ENCODE measurements around the gene RPL11. TPM values are rescaled to one million over a fixed set of nuclear protein-coding genes. Genes with fewer than 3 reads are reported as not detected.

RPL11 gene
- total and polyA plus RNA-seq, 2 of the 8 experiments (the other 6 are each of a cell fraction or from before 2014, with no cell fraction given) = 1,192 to 1,426 TPM

GRCh38 chr1:23660671-23661070 is 30.9 kb upstream of the RPL11 start:
- H4K91ac ChIP-seq (replicated peaks; ENCODE audit: insufficient read length, low read length) = no peak overlapping the region
- no peaks in the 10 kb centered on the region for H3K23me2 ChIP-seq (ENCODE audit: low read depth, low read length)
- no peak overlapping the region for H2BK120ac ChIP-seq (replicated peaks; ENCODE audit: low read depth, low read length)
- no peaks in the 10 kb centered on the region for H3K4me1 ChIP-seq (replicated peaks in 1 of 4; ENCODE audit: control insufficient read depth in 3 of 4, insufficient read depth in 4 of 4, low read length in 3 of 4)
- DNase-seq (ENCODE audit: low read depth in 1 of 2, low spot score in 2 of 2) (no peak), FAIRE-seq (no peak)
- no peak overlapping the region for H3K9ac ChIP-seq (replicated peaks in 1 of 4; ENCODE audit: extremely low read depth in 1 of 4, low read depth in 3 of 4, low read length in 3 of 4)
- no peak overlapping the region for H2BK20ac ChIP-seq (ENCODE audit: low read length)
- H3K4me3 ChIP-seq (ENCODE audit: extremely low read depth in 1 of 4, insufficient read depth in 2 of 4, low read depth in 3 of 4, low read length in 4 of 4) = no peak overlapping the region
- H2AFZ ChIP-seq (ENCODE audit: low read length) = no peak overlapping the region
- POLR2A ChIA-PET (ENCODE audit: partially characterized antibody) = interaction anchor here (1.3 to 3.1 kb wide), 3 partner anchors 32 to 105 kb away, joined by 3 to 19 read pairs (median 3); partner anchors contain the start of gene RPL11
- H3K27me3 ChIP-seq (replicated peaks in 1 of 4; ENCODE audit: control insufficient read depth in 3 of 4, extremely low read depth in 1 of 4, insufficient read depth in 3 of 4, low read length in 3 of 4) = no peaks in the 10 kb centered on the region
- no peak overlapping the region for H2AK5ac ChIP-seq (ENCODE audit: low read depth, low read length)
- no peaks in the 10 kb centered on the region for H3K9me3 ChIP-seq (ENCODE audit: insufficient read depth in 2 of 2, low read depth in 1 of 2, low read length in 1 of 2)
- no peak overlapping the region for H3K23ac ChIP-seq (ENCODE audit: insufficient read length)
- H3K18ac ChIP-seq (ENCODE audit: extremely low read depth, low read length) = no peak overlapping the region
- H4K8ac ChIP-seq (ENCODE audit: extremely low read depth, insufficient read depth, low read length) = peak overlapping the region; percentile 71; the same call in 1 of the 2 replicates
- H4K5ac ChIP-seq (ENCODE audit: insufficient read length, low read depth, low read length) = no peak overlapping the region
- no peak overlapping the region for H2BK12ac ChIP-seq (ENCODE audit: low read depth, low read length)
- no peak overlapping the region for H3K4me2 ChIP-seq (ENCODE audit: insufficient read depth in 1 of 2, low read depth in 2 of 2, low read length in 2 of 2)
- no peak overlapping the region for H3K14ac ChIP-seq (ENCODE audit: insufficient read length)
- 90% methylated on average over 9 of the region's 9 CpGs; no CpG with 5 or more reads in 1 of the 2 experiments for WGBS, 2 experiments (ENCODE audit: extremely low coverage in 1 of 2, insufficient coverage in 1 of 2, insufficient read length in 1 of 2, insufficient replicate concordance in 2 of 2, low coverage in 1 of 2, low lambda C conversion rate in 2 of 2, missing lambda C conversion rate in 1 of 2)
- H3K4ac ChIP-seq (replicated peaks; ENCODE audit: insufficient read length, low read depth, low read length) = no peak overlapping the region
- no peak overlapping the region for H3K27ac ChIP-seq (ENCODE audit: low read depth, low read length)
- no peaks in the 10 kb centered on the region for H4K20me1 ChIP-seq (replicated peaks in 1 of 2; ENCODE audit: control insufficient read depth in 1 of 2, insufficient read depth in 2 of 2, low read length in 2 of 2)
- no peaks in the 10 kb centered on the region for H3K79me2 ChIP-seq (ENCODE audit: control insufficient read depth in 1 of 2, insufficient read depth in 2 of 2, low read length in 2 of 2)
- no peak overlapping the region for H2BK5ac ChIP-seq (ENCODE audit: low read depth, low read length)
- H3K79me1 ChIP-seq (ENCODE audit: low read depth, low read length) = no peaks in the 10 kb centered on the region
- H3K56ac ChIP-seq (replicated peaks; ENCODE audit: insufficient read length, low read depth, low read length) = no peak overlapping the region
- no peaks in the 10 kb centered on the region for H3K36me3 ChIP-seq (ENCODE audit: control insufficient read depth in 2 of 4, insufficient read depth in 4 of 4, low read length in 3 of 4)
- CTCF ChIA-PET (ENCODE audit: partially characterized antibody) = interaction anchor here (0.9 to 19.9 kb wide), 7 partner anchors 13 to 116 kb away, joined by 3 to 222 read pairs (median 4); partner anchors contain the start of gene RPL11
- H2BK15ac ChIP-seq (ENCODE audit: low read length) = no peak overlapping the region
- TF ChIP-seq SP4 (IDR thresholded peaks at IDR 0.05; ENCODE audit: low read length) (no peak), RAD21 (IDR thresholded peaks at IDR 0.05 in 1 of 2, conservative IDR thresholded peaks at IDR 0.05 in 1 of 2; ENCODE audit: low read depth in 2 of 2, low read length in 2 of 2) (no peak), TAF7 (optimal IDR thresholded peaks at IDR 0.05; ENCODE audit: borderline replicate concordance, low read depth, low read length) (no peak), SRF (IDR thresholded peaks at IDR 0.05; ENCODE audit: low read depth, low read length) (no peak), CHD2 (IDR thresholded peaks at IDR 0.05; ENCODE audit: low read length) (no peak), EGR1 (IDR thresholded peaks at IDR 0.05; ENCODE audit: borderline replicate concordance, low read depth, low read length) (no peak), MAFK (IDR thresholded peaks at IDR 0.05; ENCODE audit: low read depth, low read length) (no peak), GABPA (IDR thresholded peaks at IDR 0.05; ENCODE audit: borderline replicate concordance, insufficient read depth, low read length) (no peak), POLR2AphosphoS5 (IDR thresholded peaks at IDR 0.05; ENCODE audit: low read depth, low read length) (no peak), NRF1 (IDR thresholded peaks at IDR 0.05; ENCODE audit: low read depth, low read length) (no peak), SP1 (IDR thresholded peaks at IDR 0.05; ENCODE audit: low read depth, low read length) (no peak), SUZ12 (IDR thresholded peaks at IDR 0.05; ENCODE audit: low read length) (no peak), SIRT6 (IDR thresholded peaks at IDR 0.05; ENCODE audit: low read length) (no peak), SAP30 (IDR thresholded peaks at IDR 0.05; ENCODE audit: insufficient read depth, insufficient replicate concordance, low read length) (no peak), CTBP2 (IDR thresholded peaks at IDR 0.05; ENCODE audit: borderline replicate concordance, insufficient read depth, insufficient read length, low read length) (no peak)

All from H1 (cell line).